HG02840 (cell line): ENCODE results near the gene TPST2.
"Not testable (repeated sequence)": the region's sequence is repeated elsewhere in the genome, so short reads cannot be mapped to it uniquely, and the experiment has no call there.

ENCODE experiments used
- ATAC-seq: cut with Tn5 transposase; IDR thresholded peaks from one replicate; pipeline ENCODE4 v1.9.1; 2021; ENCODE audit warnings: mild to moderate bottlenecking, moderate library complexity, moderate number of reproducible peaks; ENCODE audit not compliant: unreplicated experiment, low FRiP score

TPST2 gene

DNA sequence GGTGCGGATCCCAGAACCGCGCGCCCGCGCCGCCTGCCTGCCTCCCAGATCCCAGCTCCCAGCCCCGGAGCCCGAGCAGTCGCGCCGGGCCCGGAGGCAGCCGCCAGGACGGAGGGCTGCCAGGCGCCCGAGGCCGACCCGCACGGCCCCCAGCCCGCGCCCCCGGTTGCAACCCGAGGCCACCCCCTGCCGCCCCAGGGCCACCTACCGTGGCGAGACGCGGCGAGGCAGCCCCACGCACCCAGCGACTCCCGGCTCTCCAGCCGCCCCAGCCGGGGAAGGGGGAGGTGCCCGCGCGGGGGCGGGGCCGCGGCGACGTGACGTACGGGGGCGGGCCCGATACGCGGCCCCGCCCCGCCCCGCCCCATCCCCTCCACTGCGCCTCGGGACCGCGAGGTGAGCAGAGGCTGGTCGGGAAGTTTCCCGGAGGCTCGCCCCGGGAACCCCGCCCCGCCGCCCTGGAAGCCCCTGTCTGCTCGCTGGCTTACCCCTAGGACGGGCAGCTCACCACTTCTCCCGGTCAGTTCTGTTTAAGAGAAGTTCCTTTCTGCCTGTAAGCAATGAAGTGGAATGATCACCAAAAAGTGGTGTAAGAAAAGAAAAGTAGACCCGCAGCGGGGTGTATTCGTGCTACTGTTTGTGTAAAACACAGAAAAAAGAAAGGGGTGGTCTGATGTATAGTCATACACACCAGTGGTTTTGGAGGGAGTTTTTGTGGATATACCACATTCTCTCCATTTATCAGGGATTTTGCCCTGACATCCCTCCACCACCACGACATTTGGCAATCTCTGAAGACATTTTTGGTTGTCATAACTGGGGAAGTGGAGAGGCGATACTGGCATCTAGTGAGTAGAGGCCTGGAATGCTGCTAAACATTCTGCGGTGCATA lies at the start of gene TPST2:
TSS of gene TPST2 (minus strand) at position 288 of the 892 bp plus-strand sequence. CDS start 48,502 bp downstream, outside the sequence.
- ATAC-seq, result peak; percentile 67

DNA sequence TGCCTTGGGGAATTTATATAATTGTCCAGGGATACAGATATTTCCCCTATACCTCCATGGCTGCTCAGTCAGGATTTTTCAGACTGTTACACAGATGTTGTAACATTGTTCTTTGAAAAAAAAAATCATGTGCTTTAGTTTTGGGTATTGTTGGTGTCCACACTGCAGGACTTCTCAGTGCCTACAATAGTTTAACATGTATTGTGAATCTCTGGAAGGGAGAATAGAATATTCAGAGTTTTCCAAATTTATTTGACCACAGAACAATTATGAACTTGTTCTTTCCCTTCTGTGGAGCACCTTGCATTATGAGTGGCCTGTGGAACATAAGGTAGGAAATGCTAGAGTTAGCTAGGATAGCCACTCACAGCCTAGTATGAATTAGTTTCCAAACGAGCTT lies 46.4 kb upstream of the TPST2 start:
- ATAC-seq, result no peak

DNA sequence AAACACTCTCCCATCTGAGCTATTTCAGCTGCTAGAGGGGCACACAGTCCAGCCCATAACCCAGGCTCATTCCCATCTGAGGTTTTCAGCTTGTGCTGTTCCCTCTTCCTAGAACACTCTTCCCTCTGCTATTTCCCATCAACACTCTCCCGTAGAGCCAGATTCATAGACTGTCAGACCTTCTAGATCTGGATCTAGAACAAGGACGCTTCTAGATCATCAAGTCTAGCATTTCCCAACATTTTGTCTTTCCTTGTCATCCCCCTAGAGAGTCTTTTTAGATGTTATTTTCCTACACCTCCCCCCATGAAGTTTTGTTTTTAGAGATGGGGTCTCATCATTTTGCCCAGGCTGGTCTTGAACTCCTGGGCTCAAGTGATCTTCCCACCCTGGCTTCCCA lies 45.2 kb upstream of the TPST2 start:
- ATAC-seq, result no peak

DNA sequence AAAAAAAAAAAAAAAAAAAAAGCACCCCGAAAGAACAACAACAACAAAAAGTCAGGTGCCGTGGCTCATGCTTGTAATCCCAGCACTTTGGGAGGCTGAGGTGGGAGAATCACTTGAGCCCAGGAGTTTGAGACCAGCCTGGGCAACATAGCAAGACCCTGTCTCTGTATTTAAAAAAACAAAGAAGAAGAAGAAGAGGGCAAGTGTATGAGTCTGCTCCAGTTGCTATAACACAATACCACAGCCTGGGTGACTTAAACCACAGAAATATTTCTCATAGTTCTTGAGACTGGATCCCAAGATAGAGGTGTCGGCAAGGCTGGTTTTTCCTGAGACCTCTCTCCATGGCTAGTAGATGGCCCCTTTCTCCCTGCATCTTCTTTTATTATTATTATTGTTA lies 44.3 kb upstream of the TPST2 start:
- ATAC-seq, result no peak

DNA sequence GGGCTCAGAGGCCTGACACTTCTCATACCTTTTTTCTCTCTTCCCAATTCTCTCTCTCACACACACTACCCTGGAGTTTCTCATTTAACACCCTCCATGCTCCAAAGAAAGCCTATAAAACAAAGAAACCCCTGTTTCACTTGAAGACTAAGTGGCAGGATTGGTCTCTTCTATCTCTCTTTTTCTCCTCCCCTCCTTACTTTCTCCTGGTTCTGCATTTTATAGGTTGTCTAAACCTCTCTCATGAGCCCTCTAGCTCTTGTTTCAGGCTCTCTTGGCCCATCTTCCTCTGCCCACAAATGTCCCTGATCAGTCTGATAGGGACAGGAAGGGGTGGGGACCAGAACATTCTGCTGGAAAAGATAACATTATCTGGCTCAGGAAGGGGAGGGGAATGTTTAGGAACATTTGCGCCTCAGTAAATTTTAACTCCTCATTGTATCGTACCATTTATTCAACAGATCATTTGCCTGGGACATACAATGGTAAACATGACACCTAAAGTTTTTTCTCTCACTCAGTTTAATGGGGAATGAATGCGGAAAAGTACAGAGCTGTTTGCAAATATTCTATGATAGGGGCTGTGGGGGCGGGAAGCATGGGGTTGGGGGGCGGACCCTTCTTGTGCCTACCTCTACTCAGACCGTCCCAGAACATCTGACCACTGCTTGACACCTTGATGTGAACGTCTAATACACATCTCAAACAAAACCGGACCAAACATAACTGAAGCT lies 42.7 kb upstream of the TPST2 start:
- no peak for ATAC-seq

DNA sequence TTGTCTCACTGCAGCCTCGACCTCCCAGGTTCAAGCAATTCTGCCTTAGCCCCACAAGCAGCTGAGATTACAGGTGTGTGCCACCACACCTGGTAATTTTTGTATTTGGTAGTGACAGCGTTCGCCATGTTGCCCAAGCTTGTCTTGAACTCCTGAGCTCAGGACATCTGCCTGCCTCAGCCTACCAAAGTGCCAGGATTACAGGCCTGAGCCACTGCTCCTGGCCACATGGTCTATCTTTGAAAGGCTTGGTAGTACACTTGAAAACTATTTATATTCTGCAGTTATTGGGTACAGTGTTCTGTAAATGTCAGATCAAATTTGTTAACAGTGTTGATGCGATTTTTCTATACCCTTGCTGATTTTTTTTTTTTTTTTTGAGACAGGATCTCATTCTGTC lies 41.4 kb upstream of the TPST2 start:
- no peak for ATAC-seq

DNA sequence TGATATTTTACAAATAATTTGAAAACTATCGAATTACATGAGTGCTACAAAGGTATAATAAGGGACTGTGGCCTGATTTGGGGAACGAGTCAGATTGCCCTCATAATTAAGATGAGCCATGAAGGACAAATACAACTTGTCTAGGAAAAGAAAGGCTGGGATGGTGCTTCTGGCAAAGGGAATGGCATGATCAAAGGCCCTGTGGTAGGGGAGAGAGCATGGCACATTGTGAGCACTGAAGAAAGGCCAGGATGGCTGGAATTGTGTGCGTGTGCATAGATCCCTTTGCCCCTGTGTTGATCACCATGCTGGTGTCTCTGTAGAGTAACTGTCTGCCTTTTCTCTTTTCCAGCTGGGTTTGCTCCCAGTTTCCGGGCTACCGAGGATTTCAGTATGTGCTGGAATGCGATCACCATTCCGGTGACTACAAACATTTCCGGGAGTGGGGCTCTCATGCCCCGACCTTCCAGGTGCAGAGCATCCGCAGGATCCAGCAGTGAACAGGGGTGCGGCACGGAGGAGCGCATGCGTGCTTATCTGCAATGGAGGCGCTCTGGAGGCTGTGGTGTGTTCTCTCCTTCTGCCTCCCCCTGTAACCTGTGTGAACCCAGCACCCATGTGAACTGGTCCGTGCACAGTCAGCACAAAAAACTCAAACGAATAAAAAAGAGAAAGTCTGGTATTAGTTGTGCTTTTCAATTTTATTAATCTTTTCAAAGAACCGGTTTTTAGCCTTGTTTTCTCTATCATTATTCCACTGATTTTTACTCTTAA lies 40.2 kb upstream of the TPST2 start:
- ATAC-seq, result no peak

DNA sequence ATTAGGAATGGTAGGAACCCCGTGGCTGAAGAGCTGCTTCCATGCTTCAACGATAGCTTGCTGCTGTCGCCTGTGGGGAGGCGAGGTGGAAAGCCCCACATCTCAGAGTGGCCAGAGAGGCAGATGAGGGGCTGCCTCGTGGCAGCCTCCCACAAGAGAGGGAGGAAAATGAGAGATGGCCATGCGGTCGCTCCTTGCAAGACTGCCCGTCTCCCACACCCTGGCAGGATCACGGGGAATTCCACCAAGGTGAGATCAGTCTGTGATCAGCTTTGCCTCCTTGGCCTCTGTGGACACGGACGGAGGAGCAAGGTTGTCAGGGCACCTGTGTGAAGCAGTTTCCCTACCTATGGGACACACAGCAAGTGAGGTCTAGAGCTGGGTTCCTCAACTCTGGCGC lies 34.9 kb upstream of the TPST2 start:
- ATAC-seq, result no peak

DNA sequence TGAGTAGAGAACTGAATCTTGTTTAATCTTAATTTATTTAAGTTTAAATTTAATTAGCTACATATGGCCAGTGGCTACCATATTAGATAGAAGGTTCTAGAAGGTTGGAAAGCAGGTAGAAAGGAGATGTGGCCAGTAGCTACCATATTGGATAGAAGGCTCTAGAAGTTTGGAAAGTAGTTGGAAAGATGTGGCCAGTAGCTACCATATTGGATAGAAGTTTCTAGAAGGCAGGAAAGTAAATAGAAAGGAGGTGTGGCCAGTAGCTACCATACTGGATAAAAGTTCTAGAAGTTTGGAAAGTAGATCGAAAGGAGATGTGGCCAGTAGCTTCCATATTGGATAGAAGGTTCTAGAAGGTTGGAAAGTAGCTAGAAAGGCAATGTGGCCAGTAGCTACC lies 34.1 kb upstream of the TPST2 start:
- ATAC-seq, result no peak

DNA sequence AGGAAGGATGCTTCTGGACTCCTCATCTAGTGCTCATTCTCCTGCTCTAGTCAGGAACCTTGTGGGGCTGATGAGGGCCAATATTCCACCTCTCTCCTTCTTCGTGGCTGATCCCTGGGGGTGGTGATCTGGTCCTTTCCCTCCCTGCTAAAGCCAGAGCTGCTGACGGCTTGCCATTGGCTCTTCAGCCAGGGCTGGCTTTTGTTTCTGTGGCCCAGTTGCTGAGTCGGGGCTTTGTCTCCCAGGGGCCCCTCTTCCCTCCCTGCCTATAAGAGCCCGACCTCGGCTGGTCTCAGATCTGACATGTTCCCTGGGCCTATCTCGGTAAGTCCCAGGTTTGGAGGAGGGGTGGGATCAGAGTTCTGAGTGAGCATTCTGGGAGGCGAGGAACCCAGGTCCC lies 31.7 kb upstream of the TPST2 start, which contains the start of gene CRYBA4:
TSS of gene CRYBA4 (plus strand) at position 301 of the 400 bp plus-strand sequence. CDS start 634 bp downstream, outside the sequence.
- no peak for ATAC-seq

DNA sequence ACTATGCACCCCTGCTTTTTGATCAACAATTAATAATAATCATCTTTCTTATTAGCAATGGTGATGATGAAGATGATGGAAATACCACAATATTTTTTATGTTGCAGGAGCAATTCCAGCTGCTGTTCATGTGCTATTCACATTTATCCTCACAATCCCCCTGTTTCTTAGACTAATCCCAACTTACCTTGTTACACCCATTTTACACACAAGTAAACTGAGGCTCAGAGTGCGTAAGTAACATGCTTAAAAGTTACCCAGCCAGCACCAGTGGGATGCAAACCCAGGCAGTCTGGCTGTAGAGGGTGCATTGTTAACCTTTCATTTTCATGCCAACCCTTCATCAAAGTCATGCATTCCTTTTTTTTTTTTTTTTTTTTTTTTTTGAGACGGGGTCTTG lies 30.3 kb upstream of the TPST2 start:
- ATAC-seq, result no peak

DNA sequence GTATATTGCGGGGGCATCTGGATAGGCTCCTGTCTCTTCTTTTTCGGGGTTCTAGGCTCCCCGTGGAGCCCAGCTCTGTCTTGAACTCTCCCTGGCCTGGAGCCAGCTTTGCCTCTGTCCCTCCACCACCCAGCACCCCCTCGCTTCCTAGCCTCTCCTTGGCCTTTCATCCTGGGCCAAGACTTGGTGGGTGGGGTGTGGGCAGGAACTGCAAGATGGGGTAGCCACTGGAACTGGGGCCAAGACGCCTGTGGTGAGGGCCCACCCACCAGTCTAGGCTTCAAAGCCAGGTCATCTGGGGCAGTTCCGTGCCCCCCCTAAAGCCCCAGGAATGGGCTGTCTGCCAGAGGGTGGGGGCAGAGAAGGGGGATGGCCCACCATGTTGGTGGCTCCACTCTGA lies 29.6 kb upstream of the TPST2 start:
- ATAC-seq, result no peak

DNA sequence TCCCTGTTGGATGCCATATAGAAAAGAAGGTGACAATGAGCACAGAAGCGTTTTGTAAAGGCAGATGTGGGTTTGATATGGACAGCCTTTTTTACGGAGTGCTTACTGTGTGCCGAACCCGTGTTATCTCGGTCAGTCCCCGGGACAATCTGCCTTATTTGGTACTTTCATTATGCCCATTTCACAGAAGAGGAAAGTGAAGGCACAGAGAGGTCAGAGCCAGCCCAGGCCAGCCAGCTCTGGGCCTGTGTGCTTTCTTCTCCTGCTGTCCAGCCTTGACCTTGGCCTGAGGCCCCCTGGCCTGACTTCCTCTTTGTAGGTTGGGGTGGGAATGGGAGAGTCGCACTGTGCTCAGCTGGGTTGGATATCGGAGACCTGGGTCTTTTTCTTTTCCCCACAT lies 28.5 kb upstream of the TPST2 start:
- ATAC-seq, result no peak

DNA sequence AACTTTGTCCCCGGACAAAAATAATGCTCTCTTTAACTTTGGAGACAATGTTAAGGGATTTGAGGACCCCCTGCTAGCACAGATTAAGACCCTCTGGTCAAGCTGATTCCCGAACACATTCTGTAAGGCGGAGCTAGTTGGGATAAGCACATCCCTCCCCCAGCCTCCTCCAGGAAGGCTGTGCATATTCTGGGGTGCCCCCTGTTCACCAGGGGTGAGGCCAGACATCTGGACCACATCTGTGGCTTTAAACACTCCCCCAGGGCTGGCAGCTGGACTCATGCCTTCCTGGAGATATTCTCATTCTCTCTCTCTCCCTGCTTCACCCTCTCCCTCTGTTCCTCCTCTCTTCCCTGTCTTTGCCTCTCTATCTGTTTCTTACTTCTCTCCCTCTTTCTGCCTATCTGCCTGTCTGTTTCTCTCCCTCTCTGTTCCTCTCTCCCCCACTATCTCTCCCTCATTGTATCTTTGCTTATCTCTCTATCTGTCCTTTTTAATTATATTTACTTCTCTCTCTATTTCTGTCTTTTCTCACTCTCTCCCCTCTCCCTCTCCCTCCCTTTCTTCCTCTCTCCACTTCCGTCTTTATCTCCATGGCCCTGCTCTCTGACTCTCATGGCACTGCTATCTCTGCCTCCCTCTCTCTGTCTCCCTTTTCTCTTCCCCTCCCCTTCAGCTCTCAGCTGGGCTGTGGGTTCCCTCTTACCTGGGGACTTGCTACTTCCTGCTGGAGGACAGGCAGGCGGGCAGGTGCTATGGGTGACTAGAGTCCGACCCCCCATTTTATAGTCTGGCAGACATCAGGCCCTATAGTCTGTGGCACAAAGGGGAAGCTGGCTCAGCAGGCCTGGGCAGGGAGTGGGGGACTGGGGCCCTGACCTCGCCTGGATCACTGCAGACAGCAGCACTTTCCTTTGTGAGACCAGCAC lies 27.6 kb upstream of the TPST2 start, which contains the start of gene CRYBB1:
TSS of gene CRYBB1 (minus strand) at position 757 of the 929 bp plus-strand sequence. CDS start 1,708 bp downstream, outside the sequence.
- ATAC-seq, result no peak

DNA sequence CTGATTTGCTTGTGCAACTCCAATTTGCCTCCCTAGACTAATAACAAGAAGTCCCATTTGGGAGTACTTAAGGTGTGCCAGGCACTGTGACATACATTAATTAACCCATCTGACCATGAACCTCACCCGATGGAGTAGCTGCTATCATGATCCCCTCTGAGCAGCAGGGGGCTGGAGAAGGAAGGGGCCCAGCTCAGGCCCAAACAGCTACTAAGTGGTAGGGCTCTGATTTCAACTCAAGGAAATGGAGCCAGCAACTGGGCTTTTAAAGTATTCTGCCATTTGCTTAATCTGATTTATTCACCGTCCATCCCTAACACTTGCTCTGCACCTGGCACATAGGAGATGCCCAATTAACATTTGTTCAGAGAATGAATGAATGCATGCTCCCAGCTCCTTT lies 26.7 kb upstream of the TPST2 start:
- no peak for ATAC-seq

DNA sequence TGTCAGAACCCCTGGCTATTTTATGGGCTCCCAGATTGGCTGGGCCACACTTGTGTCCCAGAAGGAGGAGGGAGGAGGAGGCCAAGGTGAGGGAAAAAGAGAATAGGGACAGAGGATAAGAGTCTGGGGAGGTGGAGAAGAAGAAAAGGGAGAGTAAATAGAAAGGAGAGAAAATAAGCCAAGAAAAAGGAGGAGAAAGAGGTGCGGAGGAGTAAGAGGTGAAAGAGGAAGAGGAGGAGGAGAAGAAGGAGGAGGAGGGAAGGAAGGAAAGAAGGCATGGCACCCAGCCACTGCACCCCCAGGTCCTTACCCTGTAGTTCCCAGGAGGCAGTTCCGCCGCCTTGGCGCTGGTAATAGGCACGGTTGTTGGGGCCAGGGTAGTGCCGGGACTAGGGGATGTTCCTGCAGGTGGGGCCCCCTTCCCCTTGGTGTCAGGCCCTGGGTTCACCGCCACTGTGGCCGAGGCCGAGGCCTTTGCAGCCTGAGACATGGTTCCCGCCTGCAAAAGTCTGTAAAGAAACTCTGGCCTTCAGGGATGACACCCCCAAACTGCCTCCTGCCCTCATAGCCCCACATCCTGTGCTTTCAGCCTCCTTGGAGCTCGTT lies 26.0 kb upstream of the TPST2 start:
- ATAC-seq, result no peak

DNA sequence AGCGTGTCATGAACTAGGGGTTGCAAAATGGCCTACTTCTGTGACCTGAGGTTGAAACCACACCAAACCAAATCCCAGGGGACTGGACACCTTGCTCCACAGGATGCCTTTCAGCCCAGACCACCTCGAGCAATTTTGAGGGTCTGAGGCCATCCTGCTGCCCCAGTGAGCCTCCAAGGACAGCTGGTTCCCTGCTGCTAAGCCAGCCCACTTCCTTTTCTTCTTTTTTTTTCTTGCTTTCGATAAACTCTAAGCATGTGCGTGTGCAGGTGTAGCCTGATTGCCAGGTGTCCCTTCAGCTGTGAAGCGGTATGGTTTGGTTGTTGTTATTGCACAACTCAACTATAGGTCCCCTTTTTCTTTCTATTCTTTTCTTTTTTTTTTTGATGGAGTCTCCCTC lies 25.2 kb upstream of the TPST2 start:
- ATAC-seq, result no peak

DNA sequence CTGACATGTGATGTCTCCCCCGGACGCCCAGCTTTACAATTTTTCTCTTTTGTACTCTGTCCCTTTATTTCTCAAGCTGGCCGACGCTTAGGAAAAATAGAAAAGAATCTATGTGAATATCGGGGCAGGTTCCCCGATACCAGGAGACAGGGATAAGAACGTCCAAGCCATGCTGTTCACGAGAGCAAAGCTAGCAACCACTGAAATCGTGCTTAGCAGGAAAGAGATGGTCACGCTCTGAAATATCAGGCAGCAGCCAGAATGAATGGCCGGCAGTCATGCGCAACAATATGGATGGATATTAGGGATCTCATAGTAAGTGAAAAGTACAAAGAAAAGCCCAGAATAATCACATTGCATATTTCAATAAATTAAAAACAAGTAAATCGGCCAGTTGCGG lies 24.4 kb upstream of the TPST2 start:
- ATAC-seq, result no peak

DNA sequence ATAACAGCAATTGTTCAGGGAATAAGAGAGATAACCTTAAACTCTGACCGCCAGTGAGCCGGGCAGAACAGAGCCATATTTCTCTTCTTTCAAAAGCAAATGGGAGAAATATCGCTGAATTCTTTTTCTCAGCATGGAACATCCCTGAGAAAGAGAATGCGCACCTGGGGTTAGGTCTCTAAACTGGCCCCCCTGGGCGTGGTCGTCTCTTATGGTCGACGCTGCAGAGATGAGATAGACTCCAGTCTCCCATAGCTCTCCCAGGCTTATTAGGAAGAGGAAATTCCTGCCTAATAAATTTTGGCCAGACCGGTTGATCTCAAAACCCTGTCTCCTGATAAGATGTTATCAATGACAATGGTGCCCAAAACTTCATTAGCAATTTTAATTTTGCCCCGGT lies 23.8 kb upstream of the TPST2 start:
- ATAC-seq, result not testable (repeated sequence)
